Progenitor cell of endocrine pancreas (in vitro differentiated cells): Measurements from ENCODE around the gene TRMT10B. TPM values are rescaled to one million over a fixed set of nuclear protein-coding genes. Genes with fewer than 3 reads are reported as not detected.

Experiments used
- DNase-seq: peaks from one replicate; pipeline ENCODE4 v3.0.0; 2021; ENCODE audit warnings: low spot score; ENCODE audit not compliant: unreplicated experiment
- H3K27ac Mint-ChIP-seq: 2 replicates; pipeline ENCODE4 v1.8.0; 2021; ENCODE audit warnings: mild to moderate bottlenecking, moderate library complexity, mixed read lengths
- H3K27me3 Mint-ChIP-seq: 2 replicates; pipeline ENCODE4 v1.8.0; 2021; ENCODE audit warnings: mixed read lengths
- H3K36me3 Mint-ChIP-seq: 2 replicates; pipeline ENCODE4 v1.8.0; 2022; ENCODE audit warnings: mixed read lengths; ENCODE audit not compliant: insufficient read depth
- H3K4me1 Mint-ChIP-seq: 2 replicates; pipeline ENCODE4 v1.8.0; 2021; ENCODE audit warnings: low read depth, mixed read lengths
- H3K4me3 Mint-ChIP-seq: 2 replicates; pipeline ENCODE4 v1.8.0; 2021; ENCODE audit warnings: low read depth, mild to moderate bottlenecking, moderate library complexity, mixed read lengths
- H3K9me3 Mint-ChIP-seq: 2 replicates; pipeline ENCODE4 v1.8.0; 2021; ENCODE audit warnings: low read depth, mixed read lengths
- total RNA-seq: library from RNA; stranded (reverse); gene quantifications from 2 replicates; pipeline ENCODE4 v1.2.1, GENCODE V29; 2021
- TF ChIP-seq, protein P1 (sequence below): fragments of 200-600 bp; sonication (generic); IDR thresholded peaks from one replicate; pipeline ENCODE4 v1.5.0; 2021; ENCODE audit warnings: antibody characterized with exemption, mild to moderate bottlenecking; ENCODE audit not compliant: unreplicated experiment

Gene TRMT10B
- total RNA-seq, 1 donor from 2014 or later: 13.6 TPM

DNA sequence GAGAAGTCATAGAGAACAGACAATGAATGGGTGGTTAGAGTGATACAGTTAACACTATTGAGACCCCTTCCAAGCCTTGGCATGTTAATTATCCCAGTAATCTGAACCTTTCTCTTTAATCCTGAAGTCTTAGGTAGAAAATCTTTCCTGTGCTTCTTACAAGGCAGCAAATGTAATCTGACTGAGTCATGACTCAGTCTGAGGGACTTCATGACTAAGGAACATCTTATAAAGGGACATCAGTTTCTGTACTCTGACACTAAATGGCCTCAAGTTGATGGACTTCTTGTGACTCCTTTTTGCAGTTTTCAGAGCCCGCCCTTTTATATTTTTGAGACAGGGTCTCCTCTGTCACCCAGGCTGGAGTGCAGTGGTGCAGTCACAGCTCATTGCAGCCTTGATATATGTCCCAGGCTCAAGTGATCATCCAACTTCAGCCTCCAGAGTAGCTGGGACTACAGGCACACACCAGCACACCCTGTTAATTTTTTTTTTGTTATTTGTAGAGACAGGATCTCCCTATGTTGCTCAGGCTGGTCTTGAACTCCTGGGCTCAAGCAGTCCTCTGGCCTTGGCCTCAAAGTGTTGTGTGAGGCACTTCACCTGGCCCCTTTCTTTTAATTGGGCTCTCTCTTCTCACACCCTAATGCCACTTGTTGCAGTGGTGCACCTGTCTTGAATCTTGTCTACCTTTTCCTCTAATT is 21.8 kb downstream of the TRMT10B start:
- TF ChIP-seq, protein P1, sequence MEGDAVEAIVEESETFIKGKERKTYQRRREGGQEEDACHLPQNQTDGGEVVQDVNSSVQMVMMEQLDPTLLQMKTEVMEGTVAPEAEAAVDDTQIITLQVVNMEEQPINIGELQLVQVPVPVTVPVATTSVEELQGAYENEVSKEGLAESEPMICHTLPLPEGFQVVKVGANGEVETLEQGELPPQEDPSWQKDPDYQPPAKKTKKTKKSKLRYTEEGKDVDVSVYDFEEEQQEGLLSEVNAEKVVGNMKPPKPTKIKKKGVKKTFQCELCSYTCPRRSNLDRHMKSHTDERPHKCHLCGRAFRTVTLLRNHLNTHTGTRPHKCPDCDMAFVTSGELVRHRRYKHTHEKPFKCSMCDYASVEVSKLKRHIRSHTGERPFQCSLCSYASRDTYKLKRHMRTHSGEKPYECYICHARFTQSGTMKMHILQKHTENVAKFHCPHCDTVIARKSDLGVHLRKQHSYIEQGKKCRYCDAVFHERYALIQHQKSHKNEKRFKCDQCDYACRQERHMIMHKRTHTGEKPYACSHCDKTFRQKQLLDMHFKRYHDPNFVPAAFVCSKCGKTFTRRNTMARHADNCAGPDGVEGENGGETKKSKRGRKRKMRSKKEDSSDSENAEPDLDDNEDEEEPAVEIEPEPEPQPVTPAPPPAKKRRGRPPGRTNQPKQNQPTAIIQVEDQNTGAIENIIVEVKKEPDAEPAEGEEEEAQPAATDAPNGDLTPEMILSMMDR: no peak
- H3K27ac Mint-ChIP-seq: no peak overlapping the region
- peaks cover 19% of the 10 kb centered on the region for H3K36me3 Mint-ChIP-seq
- no peak for DNase-seq
- H3K27me3 Mint-ChIP-seq: no peaks in the 10 kb centered on the region
- H3K4me3 Mint-ChIP-seq: no peak overlapping the region
- H3K9me3 Mint-ChIP-seq: no peaks in the 10 kb centered on the region
- no peaks in the 10 kb centered on the region for H3K4me1 Mint-ChIP-seq

DNA sequence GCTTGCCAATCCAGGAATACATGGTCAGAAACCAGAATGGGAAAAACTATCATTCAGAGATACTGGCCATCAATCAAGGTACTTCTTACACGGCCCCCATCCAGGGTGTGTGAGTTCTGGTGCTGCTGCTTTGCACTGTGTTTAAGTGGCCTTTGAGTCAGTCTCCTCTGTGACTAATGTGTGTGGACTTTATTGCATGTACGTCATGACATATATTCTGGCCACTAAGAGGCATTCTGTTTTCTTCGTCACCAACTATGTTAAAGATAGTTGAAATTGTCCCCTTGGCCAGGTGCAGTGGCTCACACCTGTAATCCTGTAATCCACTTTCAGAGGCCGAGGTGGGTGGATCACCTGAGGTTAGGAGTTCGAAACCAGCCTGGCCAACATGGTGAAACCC is 22.7 kb downstream of the TRMT10B start:
- Mint-ChIP-seq H3K9me3 (no peaks in the 10 kb centered on the region), H3K4me1 (no peaks in the 10 kb centered on the region), H3K27ac (no peak overlapping the region), H3K27me3 (no peaks in the 10 kb centered on the region), H3K36me3 (peaks cover 19% of the 10 kb centered on the region), H3K4me3 (no peak overlapping the region)
- DNase-seq: no peak
- TF ChIP-seq, protein P1: no peak

DNA sequence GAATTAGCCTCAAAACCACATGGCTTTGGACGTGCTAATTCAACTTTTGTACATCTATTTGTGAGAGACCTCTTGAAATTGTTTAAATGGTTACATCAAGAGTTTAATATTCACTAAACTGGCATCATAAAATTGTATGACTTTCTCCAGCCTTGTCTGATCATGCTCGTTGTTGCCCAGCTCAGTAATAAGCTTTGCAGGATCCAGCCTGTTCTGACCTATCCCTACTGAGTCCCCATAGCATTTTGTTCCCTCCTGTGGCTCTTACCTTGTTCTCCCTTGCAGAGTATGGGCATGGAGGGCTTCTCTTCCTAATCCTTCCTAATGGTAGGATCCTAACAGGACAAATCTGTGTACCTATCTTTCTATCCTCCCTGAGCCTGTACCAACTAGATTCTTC is 24.9 kb downstream of the TRMT10B start:
- Mint-ChIP-seq H3K4me1 (peaks cover 6% of the 10 kb centered on the region), H3K27me3 (no peaks in the 10 kb centered on the region), H3K9me3 (no peaks in the 10 kb centered on the region), H3K36me3 (peaks cover 27% of the 10 kb centered on the region), H3K4me3 (no peak overlapping the region), H3K27ac (no peak overlapping the region)
- TF ChIP-seq, protein P1: no peak
- no peak for DNase-seq

DNA sequence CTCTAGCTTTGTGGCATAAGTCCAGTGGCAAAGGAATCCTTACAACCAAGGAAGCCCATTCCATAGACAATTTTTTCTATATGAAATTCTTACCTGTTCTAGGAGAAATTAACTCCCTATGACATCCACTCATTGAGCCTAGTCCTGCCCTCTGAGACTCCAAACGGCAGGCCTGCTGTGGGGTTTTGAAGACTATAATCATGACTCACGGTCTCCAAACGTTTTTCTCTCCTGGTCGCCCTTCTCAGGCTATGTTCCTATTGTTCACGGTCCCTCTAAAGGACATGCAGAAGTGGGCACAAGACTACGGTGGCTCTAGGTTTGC is 30.6 kb downstream of the TRMT10B start:
- H3K36me3 Mint-ChIP-seq: peaks cover 10% of the 10 kb centered on the region
- peaks cover 14% of the 10 kb centered on the region for H3K4me1 Mint-ChIP-seq
- DNase-seq: no peak
- peak overlapping the region; percentile 97 for H3K4me3 Mint-ChIP-seq
- H3K27me3 Mint-ChIP-seq: peaks cover 14% of the 10 kb centered on the region
- peak overlapping the region; percentile 97 for H3K27ac Mint-ChIP-seq
- H3K9me3 Mint-ChIP-seq: no peaks in the 10 kb centered on the region
- TF ChIP-seq, protein P1: no peak

DNA sequence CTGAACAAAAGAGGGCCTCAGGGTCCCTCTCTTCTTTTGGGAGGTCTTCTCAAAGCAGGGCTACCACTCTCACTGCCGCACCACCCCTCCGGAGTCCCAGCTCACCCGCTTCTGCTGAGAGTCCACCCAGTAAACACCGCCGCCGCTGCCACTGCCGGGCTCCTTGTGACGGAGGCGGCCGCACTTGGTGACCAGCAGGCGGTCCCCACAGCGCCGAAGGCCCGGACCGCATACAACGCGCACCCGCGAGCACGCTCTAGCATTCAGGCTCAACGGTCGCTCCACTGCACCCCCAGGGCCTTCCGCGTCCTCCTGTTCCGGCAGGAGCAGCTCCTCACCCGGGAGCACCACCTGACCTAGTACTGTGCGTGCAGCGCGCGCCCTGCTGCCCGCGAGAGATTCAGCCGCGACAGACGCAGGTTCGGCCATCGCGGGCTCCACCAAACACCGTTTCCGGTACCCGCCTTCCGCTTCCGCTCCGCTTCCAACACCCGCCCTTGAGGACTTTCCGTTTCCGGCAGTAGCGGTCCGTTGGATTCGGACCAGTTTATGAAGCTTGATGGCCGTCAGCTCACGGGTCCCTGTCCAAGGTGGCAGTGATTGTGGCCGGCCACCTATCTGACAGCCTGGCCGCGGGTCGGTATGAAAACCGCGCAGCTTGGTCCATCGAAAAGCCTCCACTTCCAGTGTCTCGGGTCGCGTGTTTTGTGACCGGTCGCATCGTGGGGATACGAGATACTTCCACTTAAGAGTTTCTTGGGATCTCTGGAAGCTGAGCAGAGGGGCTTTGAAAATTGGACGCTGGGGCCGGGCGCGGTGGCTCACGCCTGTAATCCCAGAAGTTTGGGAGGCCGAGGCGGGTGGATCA is 31.2 kb downstream of the TRMT10B start, which contains the start of gene EXOSC3:
Gene EXOSC3, minus strand, starts transcription at position 449 of the 868 bp plus-strand sequence. Its CDS starts 20 bp downstream, at position 429.
- H3K9me3 Mint-ChIP-seq: no peaks in the 10 kb centered on the region
- H3K27me3 Mint-ChIP-seq: peaks cover 18% of the 10 kb centered on the region

More for the DNA sequence above, 31.2 kb downstream of the TRMT10B start, which contains the start of gene EXOSC3:
- Mint-ChIP-seq H3K4me3 (peak within 1 kb of the TSS; percentile 97), H3K36me3 (peaks cover 10% of the 10 kb centered on the region), H3K4me1 (peaks cover 14% of the 10 kb centered on the region), H3K27ac (peak within 1 kb of the TSS; percentile 97)
- TF ChIP-seq, protein P1: peak; percentile 36
- DNase-seq: peak; percentile 71
